Body of pancreas (tissue), 4 donors: Measurements from ENCODE around the gene GAS5.

Source experiments
- POLR2A ChIP-seq, 3 donors: fragments of 450-650 bp; IDR thresholded peaks; one replicate each; pipeline ENCODE4 v1.6.1; 2016; ENCODE audit warnings: antibody characterized with exemption in 3 of 3, mild to moderate bottlenecking in 2 of 3
- TF ChIP-seq, protein P1 (sequence below), 7 experiments: fragments of 450-650 bp in 4 of 7; fragments of 200-600 bp in 3 of 7; sonication (generic) in 3 of 7; IDR thresholded peaks; one replicate each; pipeline ENCODE4 v1.5.1; 2016 to 2019; ENCODE audit warnings: antibody characterized with exemption in 7 of 7

GRCh38 chr1:173861731-173862145, 6.1 kb downstream of the GAS5 start:
- TF ChIP-seq POLR2A (IDR thresholded peaks at IDR 0.05), result no peak
- TF ChIP-seq, protein P1, sequence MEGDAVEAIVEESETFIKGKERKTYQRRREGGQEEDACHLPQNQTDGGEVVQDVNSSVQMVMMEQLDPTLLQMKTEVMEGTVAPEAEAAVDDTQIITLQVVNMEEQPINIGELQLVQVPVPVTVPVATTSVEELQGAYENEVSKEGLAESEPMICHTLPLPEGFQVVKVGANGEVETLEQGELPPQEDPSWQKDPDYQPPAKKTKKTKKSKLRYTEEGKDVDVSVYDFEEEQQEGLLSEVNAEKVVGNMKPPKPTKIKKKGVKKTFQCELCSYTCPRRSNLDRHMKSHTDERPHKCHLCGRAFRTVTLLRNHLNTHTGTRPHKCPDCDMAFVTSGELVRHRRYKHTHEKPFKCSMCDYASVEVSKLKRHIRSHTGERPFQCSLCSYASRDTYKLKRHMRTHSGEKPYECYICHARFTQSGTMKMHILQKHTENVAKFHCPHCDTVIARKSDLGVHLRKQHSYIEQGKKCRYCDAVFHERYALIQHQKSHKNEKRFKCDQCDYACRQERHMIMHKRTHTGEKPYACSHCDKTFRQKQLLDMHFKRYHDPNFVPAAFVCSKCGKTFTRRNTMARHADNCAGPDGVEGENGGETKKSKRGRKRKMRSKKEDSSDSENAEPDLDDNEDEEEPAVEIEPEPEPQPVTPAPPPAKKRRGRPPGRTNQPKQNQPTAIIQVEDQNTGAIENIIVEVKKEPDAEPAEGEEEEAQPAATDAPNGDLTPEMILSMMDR (IDR thresholded peaks at IDR 0.05), result no peak
